Measurements from ENCODE around the gene BIRC7.
"Not testable (repeated sequence)": the region's sequence is repeated elsewhere in the genome, so short reads cannot be mapped to it uniquely, and the experiment has no call there.

The BIRC7 gene

DNA sequence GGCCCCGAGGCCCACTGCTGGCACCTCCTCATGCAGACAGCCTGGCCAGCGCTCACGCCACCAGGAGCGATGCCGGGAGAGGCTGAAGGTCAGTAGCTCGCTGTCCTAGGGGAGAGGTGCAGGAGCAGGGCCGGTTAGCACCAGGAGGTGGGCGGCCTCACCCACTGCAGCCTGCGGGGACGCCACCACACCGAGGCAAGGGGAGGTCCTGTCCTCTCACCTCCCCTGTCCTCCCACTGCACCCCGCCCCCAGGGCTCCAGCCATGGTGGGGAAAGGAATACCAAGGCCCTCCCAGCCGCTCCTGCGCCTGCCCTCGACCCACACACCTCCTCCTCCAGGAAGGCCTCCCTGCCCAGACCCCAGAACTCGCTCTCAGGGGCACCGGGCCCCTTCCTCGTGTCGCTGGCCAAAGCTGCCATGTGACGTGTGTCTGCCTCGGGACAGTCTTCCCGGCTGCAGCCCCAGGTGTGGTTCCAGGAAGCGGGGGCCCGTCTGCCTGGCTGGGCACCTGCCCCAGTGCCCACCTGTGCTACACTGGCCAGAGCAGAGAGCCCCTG lies 12.0 kb downstream of the BIRC7 start:
- no peak overlapping the region for H3K4me3 ChIP-seq (ENCODE audit: low read depth, low read length)

GRCh38 chr20:63248835-63249591 lies 13.3 kb downstream of the BIRC7 start:
- no peak for TF ChIP-seq CTCF (IDR thresholded peaks at IDR 0.05; ENCODE audit: low read depth, low read length, missing control alignments)
- no peak overlapping the region for H3K4me3 ChIP-seq (ENCODE audit: low read depth, low read length)
- DNase-seq (ENCODE audit: low read depth) = no peak

More for the DNA sequence above, 12.0 kb downstream of the BIRC7 start:
- TF ChIP-seq CTCF (IDR thresholded peaks at IDR 0.05; ENCODE audit: low read depth, low read length, missing control alignments) = no peak
- DNase-seq (ENCODE audit: low read depth) = no peak

GRCh38 chr20:63249891-63250290 lies 14.2 kb downstream of the BIRC7 start:
- no peak for TF ChIP-seq CTCF (IDR thresholded peaks at IDR 0.05; ENCODE audit: low read depth, low read length, missing control alignments)
- no peak for DNase-seq (ENCODE audit: low read depth)
- H3K4me3 ChIP-seq (ENCODE audit: low read depth, low read length) = no peak overlapping the region

GRCh38 chr20:63251350-63251749 lies 15.6 kb downstream of the BIRC7 start:
- not testable (repeated sequence) for H3K4me3 ChIP-seq (ENCODE audit: low read depth, low read length); DNase-seq (ENCODE audit: low read depth)
- TF ChIP-seq CTCF (IDR thresholded peaks at IDR 0.05; ENCODE audit: low read depth, low read length, missing control alignments) = peak; percentile 33

- TF ChIP-seq CTCF (IDR thresholded peaks at IDR 0.05; ENCODE audit: low read depth, low read length, missing control alignments) = no peak
- no peak for DNase-seq (ENCODE audit: low read depth)
- no peak overlapping the region for H3K4me3 ChIP-seq (ENCODE audit: low read depth, low read length)
Measured at GRCh38 chr20:63252284-63252711, 16.6 kb downstream of the BIRC7 start.

- TF ChIP-seq CTCF (IDR thresholded peaks at IDR 0.05; ENCODE audit: low read depth, low read length, missing control alignments) = no peak
- no peak for DNase-seq (ENCODE audit: low read depth)
- H3K4me3 ChIP-seq (ENCODE audit: low read depth, low read length) = no peak overlapping the region
Measured at GRCh38 chr20:63253065-63253437, 17.3 kb downstream of the BIRC7 start.
